Measurements from ENCODE around the gene PRDM16. TPM values are rescaled to one million over a fixed set of nuclear protein-coding genes. Genes with fewer than 3 reads are reported as not detected.

PRDM16 gene
- total and polyA plus RNA-seq, 2 of the 8 experiments (the other 6 are each of a cell fraction or from before 2014, with no cell fraction given) = 0.39 to 0.43 TPM

DNA sequence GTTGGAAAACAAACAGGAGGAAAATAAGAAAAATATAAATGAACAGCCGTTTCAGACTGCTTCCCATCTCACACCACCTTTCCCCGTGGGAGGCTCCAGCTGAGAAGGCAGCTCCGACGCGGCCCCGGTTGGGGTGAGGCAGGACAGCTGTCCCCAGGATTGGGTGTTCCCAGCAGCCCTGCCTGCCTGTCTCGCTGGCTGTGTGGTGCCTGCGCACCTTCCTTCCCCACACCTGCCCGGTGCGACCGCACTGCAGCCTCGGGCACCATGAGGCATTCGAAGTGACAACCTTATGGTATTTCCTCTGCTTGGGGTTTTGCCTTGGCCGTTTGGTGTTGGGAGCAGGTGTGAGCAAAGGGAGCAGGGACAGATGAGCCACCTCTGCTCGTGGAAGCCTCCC lies 161.6 kb downstream of the PRDM16 start:
- H3K4ac ChIP-seq (replicated peaks; ENCODE audit: insufficient read length, low read depth, low read length) = no peak overlapping the region
- no peak overlapping the region for H4K91ac ChIP-seq (replicated peaks; ENCODE audit: insufficient read length, low read length)
- H2BK12ac ChIP-seq (ENCODE audit: low read depth, low read length) = no peak overlapping the region
- no peak overlapping the region for H3K27ac ChIP-seq (ENCODE audit: low read depth, low read length)
- no peak overlapping the region for H3K4me2 ChIP-seq (ENCODE audit: insufficient read depth in 1 of 2, low read depth in 2 of 2, low read length in 2 of 2)
- H3K18ac ChIP-seq (ENCODE audit: extremely low read depth, low read length) = no peak overlapping the region
- no peak overlapping the region for H2AFZ ChIP-seq (ENCODE audit: low read length)
- H2BK120ac ChIP-seq (replicated peaks; ENCODE audit: low read depth, low read length) = no peak overlapping the region
- H3K4me1 ChIP-seq (replicated peaks in 1 of 4; ENCODE audit: control insufficient read depth in 3 of 4, insufficient read depth in 4 of 4, low read length in 3 of 4) = no peaks in the 10 kb centered on the region
- no peaks in the 10 kb centered on the region for H3K79me2 ChIP-seq (ENCODE audit: control insufficient read depth in 1 of 2, insufficient read depth in 2 of 2, low read length in 2 of 2)
- H2BK15ac ChIP-seq (ENCODE audit: low read length) = no peak overlapping the region
- no peaks in the 10 kb centered on the region for H4K20me1 ChIP-seq (replicated peaks in 1 of 2; ENCODE audit: control insufficient read depth in 1 of 2, insufficient read depth in 2 of 2, low read length in 2 of 2)
- CTCF ChIA-PET (ENCODE audit: partially characterized antibody) = no interaction called here
- no peak overlapping the region for H3K56ac ChIP-seq (replicated peaks; ENCODE audit: insufficient read length, low read depth, low read length)
- no peaks in the 10 kb centered on the region for H3K36me3 ChIP-seq (ENCODE audit: control insufficient read depth in 2 of 4, insufficient read depth in 4 of 4, low read length in 3 of 4)
- no peak for DNase-seq (ENCODE audit: low read depth in 1 of 2, low spot score in 2 of 2)
- no peaks in the 10 kb centered on the region for H3K27me3 ChIP-seq (replicated peaks in 1 of 4; ENCODE audit: control insufficient read depth in 3 of 4, extremely low read depth in 1 of 4, insufficient read depth in 3 of 4, low read length in 3 of 4)
- TF ChIP-seq HDAC6 (IDR thresholded peaks at IDR 0.05; ENCODE audit: low read depth, low read length) (no peak), CTBP2 (IDR thresholded peaks at IDR 0.05; ENCODE audit: borderline replicate concordance, insufficient read depth, insufficient read length, low read length) (no peak), EP300 (IDR thresholded peaks at IDR 0.05; ENCODE audit: borderline replicate concordance in 1 of 2, low read depth in 2 of 2, low read length in 2 of 2) (no peak), BRCA1 (IDR thresholded peaks at IDR 0.05; ENCODE audit: low read depth, low read length) (no peak), RAD21 (IDR thresholded peaks at IDR 0.05 in 1 of 2, conservative IDR thresholded peaks at IDR 0.05 in 1 of 2; ENCODE audit: low read depth in 2 of 2, low read length in 2 of 2) (no peak), JUND (IDR thresholded peaks at IDR 0.05; ENCODE audit: low read length) (no peak)
- H3K79me1 ChIP-seq (ENCODE audit: low read depth, low read length) = no peaks in the 10 kb centered on the region
- H3K23me2 ChIP-seq (ENCODE audit: low read depth, low read length) = no peaks in the 10 kb centered on the region
- no peak overlapping the region for H4K5ac ChIP-seq (ENCODE audit: insufficient read length, low read depth, low read length)
- H2BK20ac ChIP-seq (ENCODE audit: low read length) = no peak overlapping the region
- H3K14ac ChIP-seq (ENCODE audit: insufficient read length) = no peak overlapping the region
- no peak overlapping the region for H3K4me3 ChIP-seq (ENCODE audit: extremely low read depth in 1 of 4, insufficient read depth in 2 of 4, low read depth in 3 of 4, low read length in 4 of 4)
- no peak overlapping the region for H3K23ac ChIP-seq (ENCODE audit: insufficient read length)
- H3K9me3 ChIP-seq (ENCODE audit: insufficient read depth in 2 of 2, low read depth in 1 of 2, low read length in 1 of 2) = no peaks in the 10 kb centered on the region
- H3K9ac ChIP-seq (replicated peaks in 1 of 4; ENCODE audit: extremely low read depth in 1 of 4, low read depth in 3 of 4, low read length in 3 of 4) = no peak overlapping the region
- H2BK5ac ChIP-seq (ENCODE audit: low read depth, low read length) = no peak overlapping the region
- 86% methylated on average over 14 of the region's 15 CpGs; no CpG with 5 or more reads in 1 of the 2 experiments for WGBS, 2 experiments (ENCODE audit: extremely low coverage in 1 of 2, insufficient coverage in 1 of 2, insufficient read length in 1 of 2, insufficient replicate concordance in 2 of 2, low coverage in 1 of 2, low lambda C conversion rate in 2 of 2, missing lambda C conversion rate in 1 of 2)
- POLR2A ChIA-PET (ENCODE audit: partially characterized antibody) = no interaction called here
- FAIRE-seq = no peak
- H2AK5ac ChIP-seq (ENCODE audit: low read depth, low read length) = no peak overlapping the region
- H4K8ac ChIP-seq (ENCODE audit: extremely low read depth, insufficient read depth, low read length) = no peak overlapping the region

All from H1 (cell line).